ENCODE results near the gene ZNF574.

GRCh38 chr19:42068361-42068755 lies 7.6 kb upstream of the ZNF574 start:
- TF ChIP-seq CTCF (conservative IDR thresholded peaks at IDR 0.05) (no peak), ZFX (IDR thresholded peaks at IDR 0.05) (no peak)

All from C4-2B (cell line).